GM18499 (cell line): ENCODE measurements around the gene NRXN2.

Experiments used
- ATAC-seq: cut with Tn5 transposase; IDR thresholded peaks from one replicate; pipeline ENCODE4 v1.9.1; 2021; ENCODE audit warnings: moderate number of reproducible peaks; ENCODE audit not compliant: insufficient read depth, unreplicated experiment

The NRXN2 gene

GRCh38 chr11:64723117-64723906 lies at the start of gene NRXN2:
TSS of gene NRXN2 (minus strand) at chr11:64723197. CDS start at chr11:64713699, 9,498 bp downstream.
- ATAC-seq = no peak

GRCh38 chr11:64772303-64773018 lies 49.5 kb upstream of the NRXN2 start:
- no peak for ATAC-seq

GRCh38 chr11:64771861-64772260 lies 48.9 kb upstream of the NRXN2 start:
- no peak for ATAC-seq

- no peak for ATAC-seq
These were observed 47.1 kb upstream of the NRXN2 start for GRCh38 chr11:64770120-64770519.

GRCh38 chr11:64769283-64769682 lies 46.3 kb upstream of the NRXN2 start:
- ATAC-seq = no peak

GRCh38 chr11:64768300-64768694 lies 45.3 kb upstream of the NRXN2 start:
- ATAC-seq = no peak

- ATAC-seq = no peak
These were observed 44.6 kb upstream of the NRXN2 start for GRCh38 chr11:64767344-64768299.

GRCh38 chr11:64766881-64767280 lies 43.9 kb upstream of the NRXN2 start:
- no peak for ATAC-seq

GRCh38 chr11:64765851-64766665 lies 43.1 kb upstream of the NRXN2 start:
- no peak for ATAC-seq

GRCh38 chr11:64765291-64765850 lies 42.4 kb upstream of the NRXN2 start:
- no peak for ATAC-seq

GRCh38 chr11:64764753-64765152 lies 41.8 kb upstream of the NRXN2 start:
- ATAC-seq = no peak

- ATAC-seq = no peak
These were observed 41.1 kb upstream of the NRXN2 start for GRCh38 chr11:64764040-64764611.

GRCh38 chr11:64763526-64764039 lies 40.6 kb upstream of the NRXN2 start:
- no peak for ATAC-seq

- no peak for ATAC-seq
These were observed 39.9 kb upstream of the NRXN2 start for GRCh38 chr11:64762674-64763525.

- ATAC-seq = no peak
These were observed 39.3 kb upstream of the NRXN2 start for GRCh38 chr11:64762277-64762673.

- no peak for ATAC-seq
These were observed 37.9 kb upstream of the NRXN2 start for GRCh38 chr11:64760759-64761420.
